NCI-H2196 treated with DMSO at 0.1 percent for 48 hours (cell line): ENCODE measurements around the gene WNK2.

Source experiments
- DNase-seq: peaks from one replicate; lab custom pipeline; 2025; ENCODE audit not compliant: unreplicated experiment; lab: John Stamatoyannopoulos, UW

WNK2 gene

GRCh38 chr9:93185266-93186214 lies 1.6 kb downstream of the WNK2 start:
- DNase-seq = no peak

DNA sequence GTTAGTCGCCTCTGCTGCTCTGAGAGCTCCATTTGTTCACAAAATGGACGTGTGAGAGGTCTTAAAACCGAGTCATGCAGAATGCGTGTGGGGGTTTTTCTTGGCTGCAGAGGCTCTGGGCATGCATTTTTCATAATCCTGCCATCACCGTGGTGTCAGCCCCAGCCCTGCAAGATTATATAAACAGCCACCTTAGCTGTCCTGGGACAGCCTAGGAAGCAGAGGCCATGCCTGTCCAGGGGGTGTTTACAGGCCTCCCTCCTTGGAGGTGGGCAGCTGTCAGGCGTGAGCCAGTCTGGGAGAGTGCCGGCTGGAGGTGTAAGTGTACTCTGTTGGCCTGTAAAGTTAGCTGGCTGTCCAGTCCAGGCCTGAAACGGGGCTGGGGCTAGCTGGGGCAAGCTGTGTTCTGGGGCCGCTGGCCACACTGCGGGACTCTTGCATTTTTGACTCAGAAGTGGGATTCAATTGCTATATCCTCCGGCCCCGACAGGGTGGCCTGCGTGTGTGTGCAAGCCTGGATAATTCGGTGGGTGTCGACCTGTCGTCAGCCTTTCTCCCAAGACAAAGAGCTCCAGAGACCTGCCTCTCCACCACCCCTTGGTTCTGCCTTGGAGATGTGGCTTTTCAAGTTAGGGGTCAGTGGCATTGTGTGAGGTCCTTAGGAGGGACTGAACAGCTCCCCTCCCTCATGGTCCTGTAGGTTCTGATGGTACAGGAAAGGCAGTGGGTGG lies 2.4 kb downstream of the WNK2 start:
- no peak for DNase-seq

GRCh38 chr9:93187047-93187446 lies 3.1 kb downstream of the WNK2 start:
- no peak for DNase-seq

DNA sequence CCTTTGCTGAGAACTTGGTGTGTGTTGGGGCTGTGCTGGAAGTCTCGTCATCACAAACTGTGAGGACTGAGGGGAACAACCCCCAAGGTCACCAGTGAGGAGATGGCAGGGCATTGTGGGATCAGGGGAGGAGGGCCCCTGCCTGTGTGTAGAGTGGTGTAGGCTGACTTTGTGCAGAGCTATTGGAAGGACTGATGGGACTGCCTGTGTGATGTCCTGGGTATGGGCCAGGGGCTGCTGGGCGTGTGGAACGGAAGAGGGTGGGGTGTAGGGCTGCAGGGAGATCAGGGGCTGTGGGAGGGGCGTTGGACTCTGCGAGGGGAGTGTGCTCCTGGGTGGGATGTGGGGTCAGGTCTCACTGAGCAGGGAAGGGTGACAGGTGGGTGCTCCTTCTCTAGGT lies 3.6 kb downstream of the WNK2 start:
- DNase-seq = no peak

- DNase-seq = no peak
Observed at GRCh38 chr9:93188426-93189368, 4.8 kb downstream of the WNK2 start.

GRCh38 chr9:93189369-93190132 lies 5.6 kb downstream of the WNK2 start:
- no peak for DNase-seq

DNA sequence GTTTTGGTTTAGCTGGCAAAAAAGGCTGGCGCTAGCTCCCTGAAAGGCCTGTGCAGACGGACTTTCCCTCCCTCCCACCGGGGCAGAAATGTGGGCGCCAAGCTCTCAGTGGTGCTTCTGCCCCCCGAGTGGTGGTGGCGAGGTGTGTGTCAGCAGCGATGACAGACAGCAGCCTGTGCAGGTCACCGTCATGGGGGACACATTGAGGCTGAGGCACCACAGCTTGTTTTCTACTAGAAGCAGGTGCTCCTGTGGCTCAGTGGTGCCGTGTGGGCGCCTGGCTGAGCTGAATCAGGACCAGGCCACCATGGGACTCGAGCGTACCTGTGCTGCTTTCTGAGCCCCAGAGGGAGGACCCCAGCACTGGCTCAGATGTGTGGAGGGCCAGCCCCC lies 6.2 kb downstream of the WNK2 start:
- no peak for DNase-seq

GRCh38 chr9:93190656-93191353 lies 6.9 kb downstream of the WNK2 start:
- no peak for DNase-seq

GRCh38 chr9:93191354-93191660 lies 7.4 kb downstream of the WNK2 start:
- no peak for DNase-seq

DNA sequence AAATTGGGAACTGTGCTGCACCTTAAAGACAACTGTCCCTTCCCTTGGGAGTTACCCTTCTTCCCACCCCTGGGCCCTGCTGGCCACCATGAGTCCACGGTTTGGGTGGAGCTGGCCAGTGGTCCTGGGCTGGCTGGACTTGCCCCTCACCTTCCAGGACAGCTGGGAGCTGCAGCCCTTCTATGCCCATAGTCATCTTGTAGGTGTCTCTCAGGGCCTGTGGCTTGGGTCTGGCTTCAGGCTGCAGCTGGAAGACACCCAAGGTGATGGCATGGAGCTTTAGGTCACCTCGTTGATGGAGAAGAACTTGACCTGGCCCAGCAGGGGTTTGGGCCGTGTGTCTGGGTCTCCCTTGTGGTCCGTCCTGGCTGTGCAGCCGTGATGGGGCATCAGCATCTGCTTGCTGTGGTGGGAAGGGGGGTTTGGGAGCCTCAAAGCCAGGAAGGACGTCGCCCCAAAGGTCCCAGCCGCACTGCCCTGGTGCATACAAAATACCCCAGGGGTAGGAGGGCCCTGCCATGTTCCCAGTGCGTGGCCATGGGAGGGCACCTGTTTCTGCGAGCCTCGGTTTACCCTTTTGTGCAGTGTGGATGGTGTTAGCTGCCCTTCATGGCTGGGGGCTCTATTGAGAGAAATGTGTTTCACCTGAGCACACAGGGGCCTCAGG lies 8.9 kb downstream of the WNK2 start:
- DNase-seq = no peak

GRCh38 chr9:93193388-93194220 lies 9.7 kb downstream of the WNK2 start:
- DNase-seq = peak; percentile 60

DNA sequence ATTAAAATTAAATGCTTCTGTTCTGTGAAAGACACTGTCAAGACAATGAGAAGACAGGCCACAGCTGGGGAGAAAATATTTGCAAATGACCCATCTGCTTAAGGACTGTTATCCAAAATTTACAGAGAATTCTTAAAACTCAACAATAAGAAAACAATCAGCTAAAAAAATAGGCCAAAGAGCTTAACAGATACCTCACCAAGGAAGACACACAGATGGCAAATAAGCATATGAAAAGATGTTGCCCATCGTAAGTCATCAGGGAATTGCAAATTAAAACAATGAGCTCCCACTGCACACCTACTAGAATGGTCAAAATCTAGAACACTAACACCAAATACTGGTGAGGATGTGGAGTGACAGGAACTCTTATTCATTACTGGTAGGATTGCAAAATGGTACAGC lies 10.3 kb downstream of the WNK2 start:
- no peak for DNase-seq

DNA sequence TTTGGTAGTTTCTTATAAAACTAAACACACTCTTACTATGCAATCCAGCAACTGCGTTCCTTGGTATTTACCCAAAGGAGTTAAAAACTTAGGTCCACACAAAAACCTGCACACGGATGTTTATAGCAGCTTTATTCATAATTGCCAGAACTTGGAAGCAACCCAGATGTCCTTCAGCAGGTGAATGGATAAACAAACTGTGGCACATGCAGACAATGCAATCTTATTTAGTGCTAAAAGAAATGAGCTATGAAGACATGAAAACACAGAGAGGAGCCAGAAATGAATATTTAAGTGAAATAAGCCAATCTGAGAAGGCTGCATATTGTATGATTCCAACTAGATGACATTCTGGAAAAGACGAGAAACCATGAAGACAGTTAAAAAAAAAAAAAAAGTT lies 10.7 kb downstream of the WNK2 start:
- DNase-seq = no peak

- no peak for DNase-seq
Observed at GRCh38 chr9:93196096-93197055, 12.4 kb downstream of the WNK2 start.

DNA sequence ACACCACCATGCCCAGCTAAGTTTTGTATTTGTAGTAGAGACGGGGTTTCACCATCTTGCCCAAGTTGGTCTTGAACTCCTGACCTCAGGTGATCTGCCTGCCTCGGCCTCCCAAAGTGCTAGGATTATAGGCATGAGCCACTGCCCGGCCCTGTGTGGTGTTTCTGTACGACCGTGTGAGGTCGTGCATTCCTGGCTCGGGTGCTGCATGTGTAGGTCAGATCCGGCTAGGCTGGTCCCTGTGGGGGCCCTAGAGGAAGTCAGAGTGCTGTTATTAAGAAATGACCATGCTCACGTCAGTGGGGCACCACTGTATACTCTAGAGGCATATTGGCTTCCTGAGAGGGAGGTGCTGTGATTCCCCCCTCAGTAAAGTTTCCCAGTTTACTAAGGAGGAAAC lies 13.7 kb downstream of the WNK2 start:
- no peak for DNase-seq

GRCh38 chr9:93198117-93198837 lies 14.3 kb downstream of the WNK2 start:
- no peak for DNase-seq
